SU-DHL-6 (cell line): ENCODE results near the gene TNFRSF4.

Source experiments
- EZH2phosphoT487 ChIP-seq: fragments of 200-600 bp; sonication (generic), shearing (Covaris generic); conservative IDR thresholded peaks from 2 replicates; pipeline ENCODE4 v1.6.1; 2018; ENCODE audit warnings: mild to moderate bottlenecking, antibody characterized with exemption, low read length, moderate library complexity, mixed read lengths
- TF ChIP-seq, protein P1 (sequence below): fragments of 200-600 bp; sonication (generic); IDR thresholded peaks from one replicate; pipeline ENCODE4 v1.5.1; 2017; ENCODE audit warnings: antibody characterized with exemption, mild to moderate bottlenecking, low read length, moderate library complexity; ENCODE audit not compliant: insufficient read depth, poor library complexity, severe bottlenecking

DNA sequence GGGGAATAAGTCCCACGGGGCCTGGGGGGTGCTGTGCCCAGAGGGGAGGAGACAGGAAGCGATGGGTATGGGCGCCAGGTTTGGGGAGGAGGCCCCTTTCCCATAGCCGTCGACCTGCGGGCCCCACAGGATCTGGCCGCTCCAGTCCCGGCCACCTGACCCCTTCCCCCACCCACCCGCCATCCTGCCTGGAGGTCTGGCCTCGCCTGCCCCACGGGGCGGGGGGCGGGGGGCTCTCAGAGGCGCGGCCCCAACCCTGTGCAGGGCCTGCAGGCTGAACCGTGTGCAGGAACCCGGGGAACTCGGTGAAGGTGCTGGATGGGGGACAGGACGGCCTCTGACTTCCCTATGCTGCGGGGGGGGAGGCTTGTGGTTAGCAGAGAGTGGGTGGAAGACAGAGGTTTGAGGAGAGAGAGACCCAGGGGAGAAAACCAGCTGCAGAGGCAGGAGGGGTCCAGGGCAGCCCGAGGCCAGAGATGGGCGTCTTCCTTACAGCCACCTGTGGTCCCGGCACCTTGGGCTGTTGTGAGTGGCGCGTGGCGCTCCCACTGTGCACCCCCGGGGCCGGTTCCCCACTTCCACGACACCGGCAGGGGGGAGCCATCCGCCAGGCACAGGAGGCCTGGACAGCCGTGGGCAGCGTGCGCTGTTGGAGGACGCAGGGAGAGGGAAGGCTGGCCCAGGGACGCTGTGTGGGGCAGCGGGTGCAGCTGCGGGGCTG, 5.1 kb downstream of the TNFRSF4 start:
- TF ChIP-seq, protein P1, sequence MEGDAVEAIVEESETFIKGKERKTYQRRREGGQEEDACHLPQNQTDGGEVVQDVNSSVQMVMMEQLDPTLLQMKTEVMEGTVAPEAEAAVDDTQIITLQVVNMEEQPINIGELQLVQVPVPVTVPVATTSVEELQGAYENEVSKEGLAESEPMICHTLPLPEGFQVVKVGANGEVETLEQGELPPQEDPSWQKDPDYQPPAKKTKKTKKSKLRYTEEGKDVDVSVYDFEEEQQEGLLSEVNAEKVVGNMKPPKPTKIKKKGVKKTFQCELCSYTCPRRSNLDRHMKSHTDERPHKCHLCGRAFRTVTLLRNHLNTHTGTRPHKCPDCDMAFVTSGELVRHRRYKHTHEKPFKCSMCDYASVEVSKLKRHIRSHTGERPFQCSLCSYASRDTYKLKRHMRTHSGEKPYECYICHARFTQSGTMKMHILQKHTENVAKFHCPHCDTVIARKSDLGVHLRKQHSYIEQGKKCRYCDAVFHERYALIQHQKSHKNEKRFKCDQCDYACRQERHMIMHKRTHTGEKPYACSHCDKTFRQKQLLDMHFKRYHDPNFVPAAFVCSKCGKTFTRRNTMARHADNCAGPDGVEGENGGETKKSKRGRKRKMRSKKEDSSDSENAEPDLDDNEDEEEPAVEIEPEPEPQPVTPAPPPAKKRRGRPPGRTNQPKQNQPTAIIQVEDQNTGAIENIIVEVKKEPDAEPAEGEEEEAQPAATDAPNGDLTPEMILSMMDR: no peak
- TF ChIP-seq EZH2phosphoT487: no peak
